CD4-positive, alpha-beta T cell treated with Interferon alpha-2 for 1 hour (primary cell): Measurements from ENCODE around the gene IL2RA.
"Not testable (repeated sequence)": the region's sequence is repeated elsewhere in the genome, so short reads cannot be mapped to it uniquely, and the experiment has no call there.

Source experiments
- DNase-seq, 2 donors: peaks; one replicate each; pipeline ENCODE4 v3.0.0-alpha.2; 2020 to 2022

The IL2RA gene

GRCh38 chr10:6011558-6011957 lies 50.6 kb downstream of the IL2RA start:
- no peak for DNase-seq

GRCh38 chr10:6010569-6010968 lies 51.6 kb downstream of the IL2RA start:
- no peak for DNase-seq

DNA sequence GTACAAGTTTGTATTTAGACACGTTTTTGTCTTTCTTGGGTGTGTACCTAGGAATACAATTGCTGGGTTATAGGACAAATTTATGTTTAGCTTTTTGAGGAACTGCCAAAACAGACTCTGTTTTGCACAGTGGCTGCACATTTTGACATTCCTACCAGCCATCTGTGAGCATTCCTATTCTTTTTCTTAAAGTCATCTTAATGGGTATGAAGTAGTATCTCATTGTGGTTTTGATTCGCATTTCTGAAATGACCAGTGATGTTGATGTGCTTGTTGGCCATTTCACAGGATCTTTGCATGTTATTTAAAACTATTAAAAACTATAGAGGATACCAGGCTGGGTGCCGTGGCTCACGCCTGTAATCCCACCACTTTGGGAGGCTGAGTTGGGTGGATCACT lies 52.2 kb downstream of the IL2RA start:
- DNase-seq = no peak

- DNase-seq = no peak
Measured at GRCh38 chr10:6009150-6009549, 53.0 kb downstream of the IL2RA start.

GRCh38 chr10:6008497-6009142 lies 53.5 kb downstream of the IL2RA start:
- no peak for DNase-seq

DNA sequence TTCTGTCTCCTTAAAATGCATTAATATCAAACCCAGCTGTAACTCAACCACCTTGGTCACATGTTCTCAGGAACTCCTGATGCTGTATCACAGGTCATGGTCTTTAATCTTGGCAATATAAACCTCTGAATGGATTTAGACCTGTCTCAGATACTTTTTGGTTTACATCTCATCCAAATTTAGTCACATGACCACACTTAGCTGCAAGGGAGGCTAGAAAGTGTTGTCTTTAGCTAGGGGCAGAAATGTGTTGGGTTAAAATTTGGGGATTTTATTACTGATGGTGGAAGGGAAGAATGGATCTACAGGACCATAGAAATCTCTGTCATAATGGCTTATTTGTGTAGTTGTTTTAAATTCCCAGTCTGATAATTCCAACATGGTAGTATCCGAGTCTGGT lies 55.2 kb downstream of the IL2RA start:
- DNase-seq = no peak

- no peak for DNase-seq
Measured at GRCh38 chr10:6006546-6006945, 55.6 kb downstream of the IL2RA start.

DNA sequence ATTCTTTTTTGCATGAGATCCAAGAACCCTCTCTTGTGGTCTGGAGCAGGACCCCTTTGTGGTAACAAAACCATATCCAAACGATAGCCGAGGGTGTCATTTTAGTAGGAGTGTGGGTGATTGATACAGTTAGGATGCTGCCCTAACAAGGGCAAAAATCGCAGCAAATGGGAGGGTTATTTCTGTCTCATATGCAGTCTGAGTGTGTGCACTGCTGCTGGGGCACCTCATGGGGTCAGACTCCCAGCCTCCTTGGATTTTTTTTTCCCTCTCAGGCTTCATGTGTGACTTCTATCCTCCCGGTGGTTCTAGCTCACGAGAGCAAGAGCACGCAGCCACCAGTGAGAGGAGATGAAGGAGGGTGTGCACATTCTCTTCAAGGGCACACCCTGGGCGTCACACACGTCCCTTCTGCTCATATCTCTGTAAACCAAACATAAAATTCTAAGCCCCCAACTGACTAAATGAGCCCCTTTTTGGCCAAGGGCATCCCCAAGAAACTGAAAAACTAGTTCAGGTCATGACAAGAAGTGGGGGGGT lies 56.2 kb downstream of the IL2RA start:
- no peak for DNase-seq

DNA sequence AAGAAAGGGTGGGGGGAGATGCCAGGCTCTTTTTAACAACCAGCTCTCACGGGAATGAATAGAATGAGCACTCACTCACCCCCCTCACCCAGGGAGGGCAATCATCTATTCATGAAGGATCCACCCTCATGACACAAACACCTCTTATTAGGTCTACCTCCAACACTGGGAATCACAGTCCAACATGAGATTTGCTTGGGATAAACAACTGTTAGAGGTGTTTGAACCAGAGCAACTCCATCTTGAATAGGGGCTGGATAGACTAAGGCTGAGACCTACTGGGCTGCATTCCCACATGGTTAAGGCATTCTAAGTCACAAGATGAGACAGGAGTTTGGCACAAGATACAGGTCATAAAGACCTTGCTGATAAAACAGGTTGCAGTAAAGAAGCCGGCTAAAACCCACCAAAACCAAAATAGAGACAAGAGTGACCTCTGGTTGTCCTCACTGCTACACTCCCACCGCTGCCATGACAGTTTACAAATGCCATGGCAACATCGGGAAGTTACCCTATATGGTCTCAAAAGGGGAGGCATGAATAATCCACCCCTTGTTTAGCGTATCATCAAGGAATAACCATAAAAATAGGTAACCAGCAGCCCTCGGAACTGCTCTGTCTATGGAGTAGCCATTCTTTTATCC lies 56.9 kb downstream of the IL2RA start:
- not testable (repeated sequence) for DNase-seq

DNA sequence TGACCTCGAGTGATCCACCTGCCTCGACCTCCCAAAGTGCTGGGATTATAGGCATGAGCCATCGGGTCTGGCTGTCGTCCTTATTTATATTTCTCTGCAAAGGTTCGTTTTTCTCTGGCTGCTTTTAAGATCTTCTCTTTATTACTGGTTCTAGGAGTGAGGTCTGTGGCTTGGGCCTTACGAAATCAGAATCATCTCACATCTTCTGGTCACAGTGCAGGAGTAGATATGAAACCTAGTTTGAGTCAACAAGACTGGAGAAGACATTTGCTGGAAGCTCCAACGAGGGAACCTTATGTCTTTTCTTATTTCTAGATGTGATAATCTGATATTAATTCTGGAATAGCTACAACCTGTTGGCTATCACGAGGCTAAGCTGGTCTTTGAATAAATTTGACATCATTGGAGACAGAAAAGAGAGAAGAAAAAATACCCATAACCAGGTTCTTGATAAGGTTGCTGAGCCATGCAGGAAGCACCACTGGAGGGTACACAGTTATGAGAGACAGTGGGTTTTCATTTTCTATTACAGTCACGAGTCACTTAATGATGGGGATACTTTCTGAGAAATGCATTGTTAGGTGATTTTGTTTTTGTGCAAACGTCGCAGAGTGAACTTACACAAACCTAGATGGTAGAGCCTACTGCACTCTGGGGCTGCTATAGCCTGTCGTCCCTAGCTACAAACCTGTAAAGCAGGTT lies 59.2 kb downstream of the IL2RA start:
- DNase-seq = no peak

GRCh38 chr10:5999440-6000165 lies 62.6 kb downstream of the IL2RA start:
- no peak for DNase-seq

DNA sequence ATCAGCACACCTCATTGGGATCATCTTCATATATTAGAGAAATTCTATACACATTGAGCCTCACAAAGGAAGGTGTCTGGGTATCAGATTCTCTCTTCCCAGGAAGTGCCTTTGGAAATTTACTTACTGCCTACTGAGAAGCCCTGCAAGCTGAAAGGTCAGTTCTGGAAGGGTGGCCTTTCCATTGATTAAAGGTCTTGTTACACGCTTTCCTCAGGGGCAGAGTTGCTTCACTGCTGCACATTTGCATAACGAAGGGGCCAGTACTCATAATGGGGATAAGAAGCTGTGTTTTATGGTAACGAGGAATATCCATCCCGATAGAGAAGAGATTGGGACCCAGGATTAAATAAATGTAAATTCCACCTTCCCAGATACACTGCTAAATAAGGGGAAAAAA lies 65.5 kb downstream of the IL2RA start:
- no peak for DNase-seq

- no peak for DNase-seq
Measured at GRCh38 chr10:5992398-5992797, 69.8 kb downstream of the IL2RA start.

DNA sequence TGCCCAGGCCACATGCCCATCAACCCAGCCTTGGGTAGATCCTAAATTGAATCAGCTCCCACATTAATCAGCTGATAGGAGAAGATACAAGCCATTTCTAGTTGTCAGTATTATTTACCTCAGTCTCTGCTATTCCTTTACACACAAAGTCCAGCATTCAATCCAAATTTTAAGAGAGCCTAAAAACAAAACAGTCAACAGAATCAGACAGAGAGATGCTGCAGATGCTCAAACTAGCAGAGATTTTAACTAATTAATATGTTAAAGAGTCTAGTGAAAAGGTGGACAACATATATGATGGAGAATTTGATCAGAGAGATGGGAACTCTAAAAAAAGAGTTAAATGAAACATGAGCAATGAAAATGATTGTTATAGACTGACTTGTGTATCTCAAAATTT lies 70.5 kb downstream of the IL2RA start:
- no peak for DNase-seq

DNA sequence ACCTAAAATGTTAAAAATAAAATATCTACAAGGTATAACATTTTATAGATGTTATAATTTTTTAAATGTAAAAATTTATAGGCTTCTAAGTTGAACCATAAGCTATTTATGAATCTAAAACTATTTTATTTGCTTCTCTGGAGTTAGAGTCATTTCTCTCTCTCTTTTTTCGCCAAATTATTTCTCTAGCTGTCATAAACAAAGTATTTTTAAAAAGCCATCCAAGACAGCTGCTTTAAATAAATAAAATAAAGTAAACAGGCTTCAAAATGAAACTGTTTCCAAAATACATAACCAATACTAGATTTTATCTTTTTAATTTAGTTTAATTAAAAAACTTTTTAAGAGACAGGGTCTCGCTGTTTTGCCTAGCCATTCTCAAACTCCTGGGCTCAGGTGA lies 72.4 kb downstream of the IL2RA start:
- no peak for DNase-seq

DNA sequence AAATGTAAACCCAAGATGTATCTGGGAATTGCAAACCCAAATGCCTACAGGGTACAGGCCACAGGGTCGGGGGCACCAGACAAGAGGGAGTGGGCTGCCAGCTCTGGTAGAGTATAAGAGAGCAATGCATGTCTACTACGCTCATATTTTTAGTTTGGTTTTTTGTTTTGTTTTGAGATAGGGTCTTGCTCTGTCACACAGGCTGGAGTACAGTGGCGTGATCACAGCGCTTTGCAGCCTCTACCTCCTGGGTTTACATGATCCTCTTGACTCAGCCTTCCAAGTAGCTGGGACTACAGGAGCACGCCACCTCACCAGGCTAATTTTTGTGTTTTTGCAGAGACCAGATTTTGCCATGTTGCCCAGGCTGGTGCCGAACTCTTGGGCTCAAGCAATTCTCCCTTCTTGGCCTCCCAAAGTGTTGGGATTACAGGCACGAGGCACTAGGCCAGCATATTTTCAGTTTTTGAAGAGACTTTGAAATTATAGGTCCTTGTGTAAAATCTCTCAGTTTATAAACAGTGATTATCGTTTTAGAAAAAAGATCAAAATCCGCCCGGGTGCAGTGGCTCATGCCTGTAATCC lies 73.7 kb downstream of the IL2RA start:
- DNase-seq = no peak

DNA sequence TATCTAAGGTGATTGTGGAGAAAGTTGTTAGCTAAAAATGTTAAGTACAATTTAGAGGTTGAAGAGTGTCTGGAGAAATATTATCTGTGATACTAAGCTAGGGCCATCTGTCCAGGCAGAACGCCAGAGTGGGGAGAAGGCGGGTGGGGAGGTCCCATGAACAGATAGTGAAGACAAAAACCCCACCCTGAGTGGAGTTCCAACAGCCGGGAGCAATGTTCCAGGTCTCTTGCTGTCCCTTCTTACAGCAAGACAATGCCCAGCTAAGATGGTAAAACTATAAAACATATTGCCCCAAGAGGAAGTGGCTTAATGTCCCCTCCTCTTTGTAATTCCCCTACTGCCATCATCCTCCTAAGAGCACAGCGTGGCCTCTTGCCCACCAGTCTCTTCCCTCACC lies 74.4 kb downstream of the IL2RA start:
- no peak for DNase-seq

DNA sequence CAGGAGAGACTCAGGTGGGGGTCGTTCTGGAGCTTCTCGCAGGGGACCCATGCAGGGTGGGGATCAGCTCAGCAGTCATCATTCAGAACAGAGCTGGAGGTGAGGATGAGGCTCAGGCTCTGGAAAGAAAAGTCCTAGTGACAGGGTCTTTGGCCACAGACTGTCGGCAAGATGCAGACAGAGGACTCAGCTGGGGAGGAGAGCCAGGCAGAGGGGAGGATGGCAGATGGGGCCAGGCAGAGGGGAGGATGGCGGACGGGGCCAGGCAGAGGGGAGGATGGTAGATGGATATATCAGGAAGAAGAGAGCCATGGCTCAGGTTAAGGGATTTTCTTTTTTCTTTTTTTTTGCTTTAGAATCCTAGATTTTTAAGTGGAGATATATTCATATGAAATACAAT lies 77.1 kb downstream of the IL2RA start:
- DNase-seq = no peak

DNA sequence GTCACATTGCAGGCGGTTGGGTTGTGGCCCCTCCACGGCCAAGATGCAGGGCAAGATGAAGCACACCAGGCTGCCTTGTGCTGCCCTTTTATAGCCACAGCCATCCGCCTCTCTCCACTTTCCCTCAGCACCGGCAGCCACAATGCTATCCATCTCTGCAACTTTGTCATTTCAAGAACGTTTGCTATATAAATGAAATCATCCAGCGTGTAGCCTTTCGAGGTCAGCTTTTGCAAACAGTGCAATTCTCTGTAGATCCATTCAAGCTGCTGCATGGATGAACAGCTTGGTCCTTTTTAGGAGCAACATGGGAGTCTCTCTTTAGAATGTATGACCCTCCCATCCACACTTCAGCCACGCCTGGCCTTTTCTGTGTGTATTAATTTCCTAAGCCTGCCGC lies 78.4 kb downstream of the IL2RA start:
- no peak for DNase-seq

- DNase-seq = no peak
Measured at GRCh38 chr10:5981529-5981928, 80.6 kb downstream of the IL2RA start.

DNA sequence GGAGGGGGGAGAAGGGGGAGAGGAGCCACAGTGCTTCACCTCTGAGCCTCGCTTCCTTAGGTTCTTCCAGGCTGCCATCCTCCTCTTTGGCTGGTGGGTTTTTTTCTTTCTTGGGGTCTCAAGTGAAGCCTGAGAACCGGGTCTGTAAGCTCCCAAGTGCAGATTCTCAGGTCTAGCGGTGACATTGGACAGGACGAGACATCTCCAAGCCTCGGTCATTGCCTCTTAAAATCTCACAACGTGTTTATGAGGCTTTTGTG lies 84.0 kb downstream of the IL2RA start:
- no peak for DNase-seq

GRCh38 chr10:5977471-5978229 lies 84.5 kb downstream of the IL2RA start, which contains the start of gene IL15RA:
IL15RA (minus strand) TSS chr10:5977543; CDS start chr10:5977492, 51 bp downstream.
- DNase-seq = peak; percentile 80 to 88
